HepG2 (cell line): ENCODE results near the gene TEX47. TPM values are rescaled to one million over a fixed set of nuclear protein-coding genes. Genes with fewer than 3 reads are reported as not detected.

Experiments used
- ATAC-seq: fragments of 200-7000 bp; cut with Tn5 transposase; 3 replicates; pipeline ENCODE4 v1.9.1; 2020; ENCODE audit warnings: mild to moderate bottlenecking, moderate library complexity
- BruUV-seq: library from RNA; stranded (reverse); fragments of 400-500 nt; replicated peaks from 2 replicates; lab custom pipeline; 2021; lab: Mats Ljungman, UMichigan
- CTCF ChIA-PET: fragments of 300-600 bp; formaldehyde crosslinking; extraction: SDS; loops from one replicate; lab custom pipeline; 2021; ENCODE audit warnings: low total read pairs, inconsistent platforms, low intra/inter-chr PET ratio; lab: Yijun Ruan, JAX
- POLR2A ChIA-PET: fragments of 350-600 bp; sonication (Branson Sonifier 250); formaldehyde crosslinking; loops from one replicate; lab custom pipeline; 2020; ENCODE audit warnings: antibody characterized with exemption, inconsistent platforms; lab: Yijun Ruan, JAX
- DNase-seq: peaks from one replicate; pipeline ENCODE4 v3.0.0-alpha.2; 2015; ENCODE audit warnings: low spot score
- FAIRE-seq: peaks from 3 replicates; lab custom pipeline; 2011; peaks lifted over from hg19 to GRCh38; lab: Jason Lieb, UNC
- H2AFZ ChIP-seq: one replicate; pipeline ENCODE4 v1.6.1; 2011; ENCODE audit warnings: low read length, inconsistent platforms
- H3K27ac ChIP-seq: fragments of 300-600 bp; 3 replicates; pipeline ENCODE4 v1.8.0; 2011; ENCODE audit warnings: mixed run types, mild to moderate bottlenecking, mixed read lengths, low read length, inconsistent platforms; ENCODE audit not compliant: insufficient read depth; ENCODE audit errors: extremely low read length
- H3K27me3 ChIP-seq, 2 experiments: fragments of 200-600 bp in 1 of 2; 2 replicates in 1 of 2; 3 replicates in 1 of 2; pipeline versions ENCODE4 v1.6.0 to v1.8.0; 2011; ENCODE audit warnings: low read length in 2 of 2, mild to moderate bottlenecking in 2 of 2, moderate library complexity in 2 of 2, inconsistent platforms in 1 of 2; ENCODE audit not compliant: insufficient read depth in 2 of 2, control insufficient read depth in 1 of 2
- H3K36me3 ChIP-seq, 2 experiments: fragments of 200-600 bp in 1 of 2; replicated peaks in 1 of 2; 2 replicates in 1 of 2; 3 replicates in 1 of 2; pipeline versions ENCODE4 v1.5.1 to v1.8.0; 2011; ENCODE audit warnings: low read length in 2 of 2, inconsistent platforms in 1 of 2; ENCODE audit not compliant: insufficient read depth in 2 of 2, control insufficient read depth in 1 of 2
- H3K4me1 ChIP-seq: 2 replicates; pipeline ENCODE4 v1.5.1; 2012; ENCODE audit warnings: low read length, inconsistent platforms; ENCODE audit not compliant: insufficient read depth
- H3K4me2 ChIP-seq: 2 replicates; pipeline ENCODE4 v1.6.0; 2011; ENCODE audit warnings: low read depth, low read length, inconsistent platforms
- H3K4me3 ChIP-seq, 3 experiments: fragments of 200-600 bp in 1 of 3; sonication (generic), shearing (Covaris generic) in 1 of 3; replicated peaks in 1 of 3; 2 replicates each; pipeline ENCODE4 v1.5.1; 2011 to 2016; ENCODE audit warnings: low read length in 3 of 3, inconsistent platforms in 2 of 3, low read depth in 2 of 3, mild to moderate bottlenecking in 2 of 3, control low read depth in 1 of 3, mixed read lengths in 1 of 3; ENCODE audit not compliant: insufficient read depth in 1 of 3
- H3K79me2 ChIP-seq: one replicate; pipeline ENCODE4 v1.6.1; 2011; ENCODE audit warnings: low read length, inconsistent platforms; ENCODE audit not compliant: insufficient read depth
- H3K9ac ChIP-seq: 2 replicates; pipeline ENCODE4 v1.6.0; 2011; ENCODE audit warnings: mild to moderate bottlenecking, low read depth, low read length, inconsistent platforms; ENCODE audit not compliant: insufficient read depth
- H3K9me3 ChIP-seq: 2 replicates; pipeline ENCODE4 v1.5.1; 2012; ENCODE audit warnings: mild to moderate bottlenecking, low read length
- H4K20me1 ChIP-seq: 2 replicates; pipeline ENCODE4 v1.6.0; 2011; ENCODE audit warnings: inconsistent platforms, mild to moderate bottlenecking, low read length, moderate library complexity; ENCODE audit not compliant: insufficient read depth
- CEBPB ChIP-seq: IDR thresholded peaks from 2 replicates; pipeline ENCODE4 v1.6.1; 2011; ENCODE audit warnings: low read depth, low read length, improper control_type of control experiment, borderline replicate concordance
- CTCF ChIP-seq: sonication (generic); formaldehyde crosslinking; IDR thresholded peaks from 2 replicates; pipeline ENCODE4 v1.5.0; 2020; ENCODE audit warnings: mild to moderate bottlenecking, missing genetic modification reagents, moderate library complexity
- FOSL1 ChIP-seq: sonication (generic); formaldehyde crosslinking; IDR thresholded peaks from 2 replicates; pipeline ENCODE4 v1.9.0; 2021; ENCODE audit warnings: missing genetic modification reagents, borderline replicate concordance
- FOXJ3 ChIP-seq: sonication (generic); formaldehyde crosslinking; IDR thresholded peaks from 2 replicates; pipeline ENCODE4 v1.4.0; 2020; ENCODE audit warnings: missing genetic modification reagents, mild to moderate bottlenecking, borderline replicate concordance
- FOXP4 ChIP-seq: sonication (generic); formaldehyde crosslinking; IDR thresholded peaks from 2 replicates; pipeline ENCODE4 v1.4.0; 2020; ENCODE audit warnings: missing genetic modification reagents
- JUNB ChIP-seq: sonication (generic); formaldehyde crosslinking; IDR thresholded peaks from 2 replicates; pipeline ENCODE4 v1.8.0; 2022; ENCODE audit warnings: missing genetic modification reagents, mild to moderate bottlenecking, borderline replicate concordance
- SRSF4 ChIP-seq: fragments of 200-400 bp; formaldehyde crosslinking; IDR thresholded peaks from one replicate; pipeline ENCODE4 v1.6.1; 2018; ENCODE audit warnings: mild to moderate bottlenecking, low read depth, low read length, moderate library complexity; ENCODE audit not compliant: poor library complexity, severe bottlenecking
- ZNF333 ChIP-seq: sonication (generic); formaldehyde crosslinking; IDR thresholded peaks from 2 replicates; pipeline ENCODE4 v1.4.0; 2020; ENCODE audit warnings: mild to moderate bottlenecking, missing genetic modification reagents, borderline replicate concordance
- ZNF414 ChIP-seq: sonication (generic); formaldehyde crosslinking; IDR thresholded peaks from 2 replicates; pipeline ENCODE4 v1.5.0; 2020; ENCODE audit warnings: missing genetic modification reagents
- ZNF512B ChIP-seq: sonication (generic); formaldehyde crosslinking; IDR thresholded peaks from 2 replicates; pipeline ENCODE4 v1.5.1; 2020; ENCODE audit warnings: missing genetic modification reagents, mild to moderate bottlenecking, borderline replicate concordance
- ZNF619 ChIP-seq: sonication (generic); formaldehyde crosslinking; IDR thresholded peaks from 2 replicates; pipeline ENCODE4 v1.4.0; 2020; ENCODE audit warnings: mild to moderate bottlenecking, missing genetic modification reagents
- in situ Hi-C: cut with HindIII; loops from 2 replicates; pipeline ENCODE4 v1.10.0; 2017; ENCODE audit warnings: low pct_unique_long_range_greater_than_20kb; ENCODE audit not compliant: extremely low pct_ligation_motif_present
- intact Hi-C: fragments of 100-400 bp; cut with micrococcal nuclease; formaldehyde crosslinking; loops from one replicate; pipeline ENCODE4 v1.10.0; 2022; ENCODE audit not compliant: unreplicated experiment
- polyA plus RNA-seq, 8 experiments: library from polyadenylated mRNA; depleted of rRNA in 3 of 8; stranded (reverse) in 7 of 8; unstranded in 1 of 8; fragments of >200 nt; fragmentation: Illumina TruSeq in 4 of 8; extraction: Trizol in 4 of 8; gene quantifications; 2 replicates each; pipeline versions ENCODE4 v1.2.1 to v1.2.3, GENCODE V29; 2011 to 2016; ENCODE audit warnings: low read depth in 4 of 8, missing spikeins in 1 of 8, mixed read lengths in 1 of 8; ENCODE audit not compliant: insufficient read depth in 1 of 8
- total RNA-seq, 5 experiments: library from RNA; depleted of rRNA; stranded (reverse); fragments of >200 nt; fragmentation: Illumina TruSeq; extraction: Trizol; gene quantifications; 2 replicates each; pipeline ENCODE4 v1.2.3, GENCODE V29; 2016; ENCODE audit warnings: low read depth in 1 of 5

Gene TEX47
- total and polyA plus RNA-seq, 2 of the 13 experiments (the other 11 are each of a cell fraction or from before 2014, with no cell fraction given) = not detected

GRCh38 chr7:88775838-88776237 is 19.7 kb downstream of the TEX47 start:
- in situ Hi-C loops (no loop called here), intact Hi-C loops (no loop called here)
- Histone ChIP-seq H3K79me2 (no peaks in the 10 kb centered on the region), H2AFZ (no peak overlapping the region), H3K4me2 (no peak overlapping the region), H3K27me3 (no peaks in the 10 kb centered on the region), H3K36me3 (no peaks in the 10 kb centered on the region), H3K4me1 (no peaks in the 10 kb centered on the region), H3K4me3 (no peak overlapping the region), H3K9ac (no peak overlapping the region), H3K27ac (no peak overlapping the region), H3K9me3 (no peaks in the 10 kb centered on the region), H4K20me1 (no peaks in the 10 kb centered on the region)
- ATAC-seq (no peak), FAIRE-seq (no peak), DNase-seq (no peak)
- no peak for TF ChIP-seq JUNB (CRISPR knock-in tag)
- peak; percentile 47; the same call in 1 of the 2 replicates for TF ChIP-seq CEBPB
- BruUV-seq = no TSS peak
- CTCF ChIA-PET = no interaction called here
- POLR2A ChIA-PET = no interaction called here

- in situ Hi-C loops = no loop called here
- CTCF ChIA-PET = no interaction called here
- TF ChIP-seq ZNF414 = no peak
- no peak for TF ChIP-seq ZNF512B
- no peak for TF ChIP-seq CTCF (CRISPR knock-in tag)
- no peak for TF ChIP-seq FOXJ3 (CRISPR knock-in tag)
- no peak for TF ChIP-seq SRSF4
- no peak for TF ChIP-seq ZNF619 (CRISPR knock-in tag)
- no peak for TF ChIP-seq ZNF333 (CRISPR knock-in tag)
- TF ChIP-seq FOSL1 = no peak
- no peak for TF ChIP-seq FOXP4 (CRISPR knock-in tag)
These were observed 22.8 kb downstream of the TEX47 start for GRCh38 chr7:88772776-88773175.

More at GRCh38 chr7:88772776-88773175, 22.8 kb downstream of the TEX47 start:
- Histone ChIP-seq H3K9ac (no peak overlapping the region), H3K27me3 (no peaks in the 10 kb centered on the region), H3K4me1 (no peaks in the 10 kb centered on the region), H4K20me1 (no peaks in the 10 kb centered on the region), H3K9me3 (no peaks in the 10 kb centered on the region), H3K27ac (no peak overlapping the region), H3K79me2 (no peaks in the 10 kb centered on the region), H2AFZ (no peak overlapping the region), H3K4me3 (no peak overlapping the region), H3K4me2 (no peak overlapping the region), H3K36me3 (no peaks in the 10 kb centered on the region)
- no TSS peak for BruUV-seq
- DNase-seq (no peak), FAIRE-seq (no peak), ATAC-seq (no peak)
- POLR2A ChIA-PET = no interaction called here
- intact Hi-C loops = no loop called here
